GM20431 (cell line): Measurements from ENCODE around the gene CUL9.

Experiments used
- in situ Hi-C: fragments of 300-500 bp; cut with MseI, MboI; formaldehyde crosslinking; loops from one replicate; pipeline ENCODE4 v1.15.0; 2020; ENCODE audit warnings: low sequenced_read_pairs; ENCODE audit not compliant: unreplicated experiment

Gene CUL9

GRCh38 chr6:43222418-43223059, 40.5 kb downstream of the CUL9 start:
- in situ Hi-C loops, result no loop called here

DNA sequence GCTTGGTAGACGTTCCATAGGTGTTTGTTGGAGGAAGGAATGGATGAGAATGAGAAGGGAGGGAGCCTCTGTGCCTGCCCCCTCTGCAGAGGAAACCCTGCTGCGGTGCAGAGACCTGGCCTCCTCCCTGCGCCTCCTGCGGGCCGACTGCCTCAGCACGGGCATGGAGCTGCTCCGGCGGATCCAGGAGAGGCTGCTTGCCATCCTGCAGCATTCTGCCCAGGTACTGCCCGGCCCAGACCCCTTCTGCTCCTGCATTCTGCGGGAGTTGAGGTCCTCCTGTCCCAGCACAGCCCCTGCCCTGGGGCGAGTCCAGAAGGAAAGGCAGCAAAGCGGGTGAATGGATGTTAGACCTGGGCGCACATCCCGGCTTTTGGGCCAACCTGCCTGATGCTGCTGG, 41.2 kb downstream of the CUL9 start:
- in situ Hi-C loops, result no loop called here

GRCh38 chr6:43226192-43226851, 44.3 kb downstream of the CUL9 start:
- in situ Hi-C loops, result no loop called here

DNA sequence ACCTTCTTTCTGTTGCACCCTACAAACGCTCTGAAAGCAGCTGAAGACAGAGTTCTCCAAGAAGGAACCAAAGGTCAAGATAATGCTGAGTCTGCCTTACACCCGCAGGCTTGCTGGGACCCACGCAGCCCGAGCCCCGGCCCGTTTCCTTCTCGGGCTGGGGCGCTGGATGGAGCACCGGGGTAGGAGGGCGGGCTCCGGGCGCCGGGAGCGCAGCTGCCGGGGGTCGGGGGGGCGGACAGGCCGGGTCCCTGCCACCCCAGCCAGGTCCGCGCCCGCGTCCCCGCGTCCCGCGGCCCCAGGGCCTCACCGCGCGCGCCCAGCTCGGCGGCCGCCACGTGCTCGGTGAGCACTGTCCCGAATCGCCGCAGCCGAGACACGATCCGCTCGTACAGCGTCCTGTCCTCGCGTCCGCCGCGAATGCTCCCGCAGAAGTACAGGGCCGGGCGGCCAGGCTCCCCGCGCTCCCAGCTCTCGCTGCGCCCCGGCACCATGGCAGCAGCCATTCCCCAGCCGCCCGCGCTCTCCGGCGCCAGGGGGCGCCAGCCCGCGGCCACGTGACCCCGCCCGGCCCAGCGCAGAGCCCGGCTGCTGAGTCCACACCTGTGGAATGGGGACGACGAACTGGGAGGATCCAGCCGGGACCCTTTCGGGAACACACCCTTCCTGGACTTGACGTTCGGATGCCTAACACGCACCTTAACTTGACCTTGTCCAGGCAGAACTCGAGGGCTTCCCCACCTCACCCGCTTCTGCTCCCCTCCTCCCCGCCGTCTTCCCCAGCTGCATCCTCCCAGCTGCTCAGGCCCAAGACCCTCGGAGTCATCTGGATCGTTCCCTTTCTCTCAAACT, 47.2 kb downstream of the CUL9 start, which contains the start of gene DNPH1:
DNPH1 (minus strand) TSS at position 531 of the 852 bp plus-strand sequence; CDS start at position 506, 25 bp downstream.
- in situ Hi-C loops, result no loop called here

- in situ Hi-C loops, result no loop called here
Measured at GRCh38 chr6:43229803-43230620, 48.0 kb downstream of the CUL9 start.

- in situ Hi-C loops, result no loop called here
Measured at GRCh38 chr6:43231053-43231452, 49.1 kb downstream of the CUL9 start.

DNA sequence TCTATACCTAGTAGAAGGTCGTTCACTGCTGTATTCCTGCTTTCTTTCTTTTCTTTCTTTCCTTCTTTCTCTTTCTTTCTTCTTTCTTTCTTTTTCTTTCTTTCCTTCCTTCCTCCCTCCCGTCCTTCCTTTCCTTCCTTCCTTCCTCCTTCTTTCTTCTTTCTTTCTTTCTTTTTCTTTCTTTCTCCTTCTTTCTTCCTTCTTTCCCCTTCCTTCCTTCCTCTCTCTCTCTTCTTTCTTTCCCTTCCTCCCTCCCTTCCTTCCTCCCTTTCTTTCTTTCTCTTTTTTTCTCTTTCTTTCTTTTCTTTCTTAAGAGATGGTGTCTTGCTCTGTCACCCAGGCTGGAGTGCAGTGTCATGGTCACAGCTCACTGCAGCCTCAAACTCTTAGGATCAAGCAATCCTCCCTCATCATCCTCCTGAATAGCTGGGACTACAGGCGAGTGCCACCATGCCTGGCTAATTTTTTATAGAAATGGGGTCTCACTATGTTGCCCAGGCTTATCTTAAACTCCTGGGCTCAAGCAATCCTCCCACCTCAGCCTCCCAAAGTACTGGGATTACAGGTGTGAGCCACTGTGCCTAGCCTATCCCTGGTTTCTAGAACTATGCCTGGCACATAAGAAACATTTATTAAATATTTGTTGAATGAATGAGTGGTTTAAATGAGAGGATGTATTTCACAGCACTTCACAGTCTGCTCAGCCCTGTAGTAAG, 49.9 kb downstream of the CUL9 start:
- in situ Hi-C loops, result no loop called here

DNA sequence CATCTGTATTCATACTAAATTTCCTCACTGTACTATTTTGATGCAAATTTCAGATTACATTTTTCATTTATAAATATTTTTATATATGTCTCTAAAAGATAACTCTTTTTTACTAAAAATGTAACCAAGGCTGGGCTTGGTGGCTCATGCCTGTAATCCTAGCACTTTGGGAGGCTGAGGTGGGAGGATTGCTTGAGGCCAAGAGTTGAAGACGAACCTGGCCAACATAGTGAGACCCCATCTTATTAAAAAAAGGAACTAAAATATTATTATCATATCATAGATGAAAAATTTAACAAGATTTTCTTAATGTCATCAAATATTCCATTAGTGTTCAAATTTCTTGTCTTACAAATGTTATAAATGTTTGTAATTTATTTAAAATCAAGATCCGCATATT, 53.8 kb downstream of the CUL9 start:
- in situ Hi-C loops, result no loop called here

GRCh38 chr6:43239054-43239453, 57.1 kb downstream of the CUL9 start:
- in situ Hi-C loops, result no loop called here

GRCh38 chr6:43240950-43241349, 59.0 kb downstream of the CUL9 start:
- in situ Hi-C loops, result no loop called here

DNA sequence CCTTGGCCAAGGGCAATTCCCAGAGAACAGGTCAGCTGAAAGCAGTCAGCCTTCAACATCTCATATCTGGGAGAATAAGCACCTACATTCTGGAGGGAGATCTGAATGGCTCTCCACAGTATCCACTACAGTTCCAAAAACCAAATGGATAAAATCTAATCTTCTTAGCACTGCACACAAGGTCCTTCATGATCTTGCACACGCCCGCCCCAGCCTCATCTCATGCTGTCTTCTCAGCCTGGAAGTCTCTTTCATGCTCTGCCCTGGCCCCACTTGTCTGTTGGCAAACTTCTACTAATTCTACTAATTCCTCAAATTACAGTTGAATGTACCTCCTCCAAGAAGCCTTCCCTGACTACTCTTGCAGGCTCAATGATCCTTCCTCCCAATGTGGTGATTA, 59.5 kb downstream of the CUL9 start:
- in situ Hi-C loops, result no loop called here

GRCh38 chr6:43242908-43243663, 61.1 kb downstream of the CUL9 start, which contains the start of gene TTBK1:
Gene TTBK1, plus strand, starts transcription at chr6:43243481. Its CDS starts 3,180 bp downstream, at chr6:43246661.
- in situ Hi-C loops, result no loop called here

- in situ Hi-C loops, result no loop called here
Measured at GRCh38 chr6:43243664-43244321, 61.8 kb downstream of the CUL9 start.

DNA sequence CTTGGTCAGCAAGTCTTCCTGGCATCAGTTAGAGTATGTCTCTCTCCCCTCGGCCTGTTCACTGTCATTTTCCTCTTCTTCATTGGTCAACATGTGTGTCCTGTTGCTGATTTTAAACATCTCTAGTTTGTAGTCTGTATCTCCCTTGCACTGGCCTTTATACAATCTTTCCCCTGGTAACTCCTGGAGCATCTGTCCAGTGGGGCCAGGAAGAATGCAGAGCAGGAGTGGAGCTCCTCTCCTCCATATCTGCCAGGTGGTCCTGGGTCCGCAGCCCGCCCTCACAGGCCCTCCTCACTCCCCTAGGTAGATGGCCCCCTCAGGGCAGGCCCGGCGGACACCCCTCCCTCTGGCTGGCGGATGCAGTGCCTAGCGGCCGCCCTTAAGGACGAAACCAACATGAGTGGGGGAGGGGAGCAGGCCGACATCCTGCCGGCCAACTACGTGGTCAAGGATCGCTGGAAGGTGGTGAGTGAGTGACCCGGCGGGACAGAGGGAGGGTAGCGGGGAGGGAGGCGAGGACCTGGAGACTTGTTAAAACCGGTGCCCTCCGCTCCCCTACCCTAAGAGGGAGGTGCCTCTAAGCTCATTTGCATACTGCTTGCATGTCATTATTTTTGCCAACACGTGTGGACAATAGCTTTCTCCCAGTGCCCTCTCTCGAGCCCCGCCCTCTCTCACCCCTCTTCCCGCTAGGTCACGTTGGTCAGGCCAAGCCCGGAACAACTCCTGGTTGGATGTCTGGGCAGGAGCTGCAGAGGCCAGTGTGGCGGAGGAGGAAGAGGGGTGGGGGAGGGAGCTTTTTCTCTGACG, 64.5 kb downstream of the CUL9 start:
- in situ Hi-C loops, result no loop called here

GRCh38 chr6:43247114-43247999, 65.4 kb downstream of the CUL9 start:
- in situ Hi-C loops, result no loop called here

DNA sequence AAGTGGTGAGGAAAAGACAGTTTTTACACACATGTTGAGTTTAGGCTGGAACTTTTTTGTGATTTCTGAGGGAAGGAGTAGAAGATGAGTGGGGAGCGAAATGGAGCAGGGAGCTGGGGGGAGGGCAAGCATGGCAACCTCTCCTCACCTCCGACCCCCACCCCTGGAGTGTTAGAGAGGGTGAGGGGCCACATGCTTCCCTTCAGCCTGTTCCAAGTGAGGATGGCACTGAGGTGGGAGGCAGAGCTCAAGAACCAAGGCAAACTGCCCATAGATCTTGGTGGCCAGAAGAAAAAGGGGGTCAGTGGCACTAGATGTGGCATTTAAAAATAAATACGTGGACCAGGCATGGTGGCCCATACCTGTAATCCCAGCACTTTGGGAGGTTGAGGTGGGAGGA, 66.1 kb downstream of the CUL9 start:
- in situ Hi-C loops, result no loop called here
